Measurements from ENCODE around the gene CADM1.

GRCh38 chr11:115409691-115410220, 94.5 kb downstream of the CADM1 start:
- TF ChIP-seq CTCF (conservative IDR thresholded peaks at IDR 0.05; ENCODE audit: low read length) (no peak), EZH2phosphoT487 (IDR thresholded peaks at IDR 0.05; ENCODE audit: borderline replicate concordance, low read depth, low read length) (no peak)
